Suppressor macrophage treated with lipopolysaccharide for 4 hours (primary cell): ENCODE results near the gene TBX1.

ENCODE experiments used
- DNase-seq: peaks from one replicate; pipeline ENCODE4 v3.0.0-alpha.2; 2020

The TBX1 gene

DNA sequence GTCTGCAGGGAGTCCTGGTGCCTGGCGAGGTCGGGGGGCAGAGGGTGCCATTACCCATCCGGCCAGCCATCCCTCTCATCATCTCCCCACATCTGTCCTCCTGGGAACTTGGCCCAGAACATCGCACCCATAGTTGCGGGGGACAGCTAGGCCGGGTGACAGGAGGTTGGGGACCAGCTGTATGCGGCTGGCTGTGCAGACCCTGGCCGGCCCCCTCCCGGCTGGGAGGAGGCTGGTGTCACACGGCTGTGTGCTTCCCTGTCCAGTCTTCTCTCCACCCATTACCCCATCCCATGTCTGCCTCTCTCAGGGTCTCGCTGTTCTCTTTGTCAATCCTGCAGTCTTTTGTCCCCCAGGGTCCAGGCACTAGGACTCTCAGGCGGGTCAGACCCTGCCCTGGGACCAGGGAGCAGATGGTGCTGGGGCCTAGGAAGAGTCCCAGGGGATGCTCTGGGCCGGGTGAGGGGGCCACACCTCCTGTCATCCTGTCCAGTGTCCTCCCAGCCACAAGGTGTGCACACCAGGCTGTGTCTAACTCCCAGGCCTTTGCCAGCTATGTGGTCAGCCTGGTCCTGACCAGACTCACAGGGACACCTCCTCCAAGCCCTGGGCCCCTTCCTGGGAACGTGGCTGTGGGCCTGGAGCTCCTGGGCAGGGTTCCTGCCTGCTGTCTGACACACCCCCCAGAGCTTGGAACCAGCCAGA, 6.4 kb upstream of the TBX1 start:
- DNase-seq = no peak

DNA sequence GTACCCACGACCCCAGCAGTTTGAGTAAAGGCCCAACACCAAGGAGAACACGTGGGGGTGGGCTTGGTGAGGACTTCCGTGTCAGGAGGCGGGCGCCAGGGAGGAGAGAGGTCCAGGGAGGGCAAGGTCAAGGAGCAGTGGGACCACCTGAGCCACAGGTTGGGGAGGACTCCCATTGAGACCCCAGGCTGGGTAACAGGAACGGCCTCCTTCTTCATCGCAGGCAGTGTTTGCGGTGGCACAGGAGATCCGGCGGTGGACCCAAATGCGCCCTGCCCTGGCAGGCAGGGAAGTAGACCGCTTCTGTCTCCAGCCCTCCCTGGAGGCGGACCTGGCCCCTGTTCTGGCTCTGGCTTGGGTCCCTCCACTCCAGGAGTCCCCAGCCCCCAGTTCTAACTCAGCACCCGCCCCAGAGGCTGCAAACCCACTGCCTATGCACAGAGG, 5.9 kb upstream of the TBX1 start:
- no peak for DNase-seq

DNA sequence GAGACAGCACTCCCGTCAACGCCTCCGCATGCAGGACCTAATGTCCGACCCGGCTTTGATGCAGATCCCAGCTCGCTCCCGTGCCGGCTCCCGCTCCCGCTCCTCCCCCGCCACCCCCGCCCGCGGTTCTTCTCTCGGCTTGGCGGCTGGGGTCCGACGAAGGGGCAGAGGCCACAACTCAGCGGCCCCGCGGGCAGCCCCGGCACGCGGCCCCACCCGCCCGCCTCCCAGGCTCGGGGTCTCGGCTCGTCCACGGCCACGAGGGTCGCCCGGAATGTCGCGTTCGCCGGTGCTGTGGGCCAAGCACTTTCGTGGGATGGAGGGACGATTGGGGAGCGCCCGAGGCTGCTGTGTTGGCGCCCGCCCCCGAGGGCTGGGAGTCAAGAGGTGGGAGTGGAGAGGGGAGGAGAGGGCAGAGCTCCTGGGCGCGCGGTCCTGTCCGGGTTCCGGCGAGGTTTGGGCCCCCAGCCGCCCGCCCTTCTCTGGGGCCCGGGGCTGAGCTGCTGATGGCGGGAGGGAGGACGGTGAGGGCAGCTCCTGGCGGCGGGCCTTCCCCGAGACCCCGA, 5.3 kb upstream of the TBX1 start:
- no peak for DNase-seq

DNA sequence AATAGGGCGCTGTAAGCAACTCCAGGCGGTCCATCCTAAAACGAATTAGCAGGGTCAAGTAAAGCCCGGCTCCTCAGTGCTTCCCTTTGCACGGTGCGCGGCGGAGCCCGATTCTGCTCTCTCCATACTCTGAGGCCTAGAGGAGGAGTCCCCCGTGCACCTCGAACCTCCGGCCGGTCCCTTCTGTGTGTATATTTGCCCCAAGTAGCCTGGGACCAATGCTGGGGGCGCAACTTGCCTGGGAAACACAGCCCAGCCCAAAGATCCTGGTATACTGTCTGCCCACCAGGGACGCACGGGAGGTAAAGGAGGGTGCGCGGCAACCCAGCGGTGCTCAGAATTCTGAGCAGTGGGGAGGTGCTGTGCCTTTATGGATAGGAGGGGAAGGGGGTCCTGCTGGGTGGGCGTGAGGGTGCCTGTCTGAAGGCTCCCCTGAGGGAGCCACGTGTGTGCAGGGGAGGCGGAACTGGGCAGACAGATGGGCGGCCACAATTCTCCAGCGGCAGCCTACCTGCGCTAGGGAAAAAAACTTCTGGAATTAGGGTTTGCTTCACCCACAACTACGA, 4.8 kb upstream of the TBX1 start:
- DNase-seq = no peak

DNA sequence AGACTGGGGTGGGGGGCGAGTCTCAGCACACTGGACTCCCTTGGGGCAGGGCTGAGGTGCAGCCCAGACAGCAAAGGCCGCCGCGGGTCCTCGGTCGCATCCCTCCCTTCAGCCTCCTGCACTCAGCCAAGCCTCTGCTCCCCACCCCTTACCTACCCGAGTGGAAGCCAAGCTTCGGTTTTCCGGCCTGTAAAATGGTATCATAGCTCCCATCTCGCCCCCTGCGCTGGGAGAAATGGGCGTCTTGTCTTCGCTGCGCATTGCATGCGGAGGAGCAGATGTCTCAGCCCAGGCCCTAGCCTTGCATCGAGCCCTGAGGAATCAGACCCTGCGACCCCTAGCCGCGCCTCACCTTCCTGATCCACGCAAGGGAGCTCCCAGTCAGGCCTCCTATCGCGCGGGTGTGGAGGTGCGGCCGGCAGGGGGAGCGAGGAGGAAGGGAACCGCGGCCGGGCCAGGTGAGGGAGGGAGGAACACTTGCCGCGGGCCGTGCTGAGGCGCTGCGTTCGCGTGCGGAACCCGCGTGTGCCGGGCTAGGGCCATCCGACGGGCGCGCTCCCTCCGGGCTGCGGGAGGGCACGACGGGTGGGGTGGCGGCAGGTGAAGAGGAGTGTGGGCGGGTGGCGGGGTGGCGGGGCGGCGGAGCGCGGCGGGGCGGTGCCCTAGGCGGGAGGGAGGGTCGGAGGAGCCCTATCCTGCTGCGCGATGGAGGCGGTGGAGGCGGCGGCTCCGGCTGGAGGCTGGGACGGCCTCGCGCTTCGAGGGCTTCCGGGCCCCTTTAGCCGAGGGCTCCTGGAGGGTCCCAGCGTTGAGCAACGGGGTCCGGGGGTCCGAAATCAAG, 4.1 kb upstream of the TBX1 start:
- no peak for DNase-seq

DNA sequence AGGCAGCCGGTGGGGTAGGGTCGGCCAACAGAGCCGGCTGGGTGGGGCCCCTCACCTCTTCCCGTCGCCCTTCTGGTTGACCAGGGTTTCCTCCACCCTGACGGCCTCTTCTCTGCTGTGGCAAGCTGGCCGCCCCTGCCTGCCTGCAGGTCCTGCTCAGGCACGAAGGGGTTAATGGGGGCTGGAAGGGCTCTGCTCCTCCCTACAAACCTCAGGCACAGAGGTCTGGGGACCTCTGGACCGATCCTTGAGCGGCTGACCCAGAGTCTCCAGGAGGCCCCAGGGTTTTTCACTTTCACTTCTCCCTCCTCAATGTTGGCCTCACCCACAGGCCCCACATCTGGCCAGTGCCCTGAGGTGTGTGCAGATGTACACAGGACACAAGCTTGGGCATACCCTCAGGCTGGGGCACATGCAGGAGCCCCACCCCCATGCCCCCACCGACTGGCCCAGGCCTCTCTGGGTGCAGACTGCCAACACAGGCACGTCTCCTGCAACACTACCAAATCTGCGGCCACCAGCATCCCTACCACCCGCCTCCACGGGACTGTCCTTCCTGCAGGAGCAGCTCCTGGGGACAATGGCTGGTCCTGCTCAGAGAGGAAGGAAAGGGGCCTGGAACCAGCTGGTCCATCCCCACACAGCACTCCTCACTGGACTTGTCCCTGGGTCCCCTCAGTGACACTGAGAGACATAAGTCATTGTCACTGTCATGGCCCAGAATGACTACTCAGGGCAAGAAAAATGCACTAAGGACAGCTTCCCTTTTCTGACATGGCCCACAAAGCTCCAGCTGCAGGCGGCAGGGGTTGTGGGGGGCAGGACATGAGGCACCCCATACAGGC, 3.2 kb upstream of the TBX1 start:
- peak; percentile 61 for DNase-seq

DNA sequence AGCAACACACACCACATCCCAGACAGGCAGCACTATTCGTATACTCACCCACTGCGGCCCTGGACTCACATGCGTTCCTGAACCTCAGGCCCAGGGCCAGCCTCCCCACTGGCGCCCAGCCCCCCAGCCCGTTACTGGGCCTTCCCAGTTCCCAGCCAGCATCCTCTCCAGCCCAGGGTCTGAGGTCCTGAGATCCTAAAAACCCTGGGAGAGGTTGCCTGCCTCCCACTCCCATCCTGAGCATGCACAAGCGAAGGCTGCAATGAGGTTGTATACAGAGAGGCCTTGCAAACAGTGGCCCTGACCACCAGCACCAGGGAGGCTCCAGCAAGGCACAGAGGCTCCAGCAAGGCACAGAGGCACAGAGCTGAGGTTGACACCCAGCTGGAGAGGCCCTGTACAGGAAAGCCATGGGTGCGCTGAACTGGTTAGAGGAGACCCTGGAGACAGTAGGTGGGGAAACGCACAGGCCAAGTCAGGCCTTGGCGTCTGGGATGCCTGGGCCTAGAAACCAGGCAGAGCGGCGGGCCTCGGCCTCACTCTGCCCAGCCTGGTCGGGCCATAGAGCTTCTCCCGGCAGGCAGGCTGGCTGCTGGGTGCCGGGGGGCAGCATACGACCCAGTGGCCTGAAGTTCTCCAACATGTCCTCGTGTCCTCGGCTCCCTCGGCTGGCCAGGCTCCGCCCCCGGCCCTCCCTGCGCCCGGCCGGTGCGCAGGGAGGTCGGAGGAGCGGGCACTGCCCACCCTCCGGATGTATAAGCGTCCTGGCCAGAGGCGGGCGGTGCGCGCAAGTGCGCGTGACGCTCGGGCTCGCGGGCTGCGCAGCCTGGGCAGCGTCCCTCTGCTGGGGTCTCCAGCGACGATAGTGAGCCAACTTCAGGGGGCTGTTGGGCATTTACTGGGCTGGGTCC, 2.3 kb upstream of the TBX1 start:
- DNase-seq = no peak

DNA sequence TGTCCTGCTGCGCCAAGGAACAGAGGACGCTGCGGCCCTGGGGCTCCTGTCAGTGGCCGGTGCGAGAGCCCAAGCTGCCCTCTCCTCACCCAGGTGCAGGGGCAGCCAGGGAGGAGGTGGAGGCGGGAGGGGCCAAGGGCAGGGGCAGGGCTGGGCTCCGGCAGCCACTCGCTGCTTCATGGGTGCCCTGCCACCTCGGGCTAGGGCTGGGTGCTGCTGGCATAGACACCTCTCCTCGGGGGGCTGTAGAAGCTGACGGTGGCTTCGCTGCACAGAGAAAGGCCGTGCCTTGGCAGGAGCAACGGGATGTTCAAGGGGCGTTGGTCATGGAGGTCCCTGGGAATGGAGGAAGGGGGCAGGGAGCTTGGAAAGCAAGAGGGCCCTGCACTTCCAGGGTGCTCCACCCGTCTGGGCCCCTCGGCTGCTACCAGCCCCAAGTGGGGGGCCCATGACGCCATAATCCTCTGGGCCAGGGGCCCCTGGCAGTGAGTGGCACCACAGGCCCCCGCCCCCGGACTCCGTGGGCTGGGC, 1.6 kb upstream of the TBX1 start:
- no peak for DNase-seq

DNA sequence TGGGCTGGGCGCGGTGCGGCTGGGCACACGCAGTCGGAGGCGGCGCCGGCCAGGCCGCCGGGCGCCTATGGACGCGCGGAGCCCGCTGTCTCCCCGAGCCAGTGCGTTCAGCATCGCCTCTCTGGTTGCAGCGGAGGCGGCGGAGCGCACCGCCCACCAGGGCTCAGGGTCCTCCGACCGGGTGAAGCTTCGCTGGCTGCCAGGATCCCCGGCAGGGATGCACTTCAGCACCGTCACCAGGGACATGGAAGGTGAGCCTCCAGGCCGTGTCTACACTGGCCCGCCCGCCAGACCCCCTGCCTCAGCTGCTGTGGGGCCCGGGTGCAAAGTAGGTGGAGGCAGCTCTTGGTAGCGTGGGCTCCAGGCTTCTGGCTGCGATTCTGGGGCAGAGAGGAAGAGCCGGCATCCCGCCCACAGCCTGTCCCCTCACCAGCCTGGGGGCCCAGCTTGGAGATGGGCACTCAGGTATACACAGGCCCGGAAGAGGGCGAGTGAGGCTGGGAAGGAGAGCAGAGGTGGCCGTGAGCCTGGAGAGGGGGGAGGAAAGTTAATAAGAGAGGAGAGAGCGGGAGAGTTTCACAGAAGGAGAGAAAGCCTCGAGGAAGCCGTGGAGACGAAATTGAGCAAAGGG, 1.0 kb upstream of the TBX1 start:
- no peak for DNase-seq

DNA sequence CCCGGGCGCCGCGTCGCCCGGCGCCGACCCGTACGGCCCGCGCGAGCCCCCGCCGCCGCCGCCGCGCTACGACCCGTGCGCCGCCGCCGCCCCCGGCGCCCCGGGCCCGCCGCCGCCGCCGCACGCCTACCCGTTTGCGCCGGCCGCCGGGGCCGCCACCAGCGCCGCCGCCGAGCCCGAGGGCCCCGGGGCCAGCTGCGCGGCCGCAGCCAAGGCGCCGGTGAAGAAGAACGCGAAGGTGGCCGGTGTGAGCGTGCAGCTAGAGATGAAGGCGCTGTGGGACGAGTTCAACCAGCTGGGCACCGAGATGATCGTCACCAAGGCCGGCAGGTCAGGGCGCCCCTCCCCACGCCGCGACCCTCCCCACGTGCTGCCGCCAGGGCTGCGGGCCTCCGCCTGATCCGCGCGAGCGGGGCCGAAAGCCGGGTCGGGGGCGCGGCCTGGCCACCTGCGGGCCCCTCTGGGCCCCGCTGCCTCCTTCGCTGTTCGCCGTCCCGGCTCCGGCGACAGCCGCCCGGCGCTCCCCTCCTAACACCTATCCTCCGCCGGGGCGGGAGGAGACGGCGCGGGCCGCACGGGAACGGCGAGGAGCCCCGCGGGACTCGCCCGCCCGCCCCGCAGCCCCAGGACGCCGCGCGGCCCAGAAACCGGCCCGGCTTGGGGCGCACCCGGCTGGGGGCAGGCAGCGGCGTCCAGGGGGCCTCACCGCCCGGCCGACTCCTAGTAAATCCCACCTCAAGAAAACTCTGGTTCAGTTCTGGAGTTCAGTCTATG, 560 bp downstream of the TBX1 start:
- DNase-seq = no peak

DNA sequence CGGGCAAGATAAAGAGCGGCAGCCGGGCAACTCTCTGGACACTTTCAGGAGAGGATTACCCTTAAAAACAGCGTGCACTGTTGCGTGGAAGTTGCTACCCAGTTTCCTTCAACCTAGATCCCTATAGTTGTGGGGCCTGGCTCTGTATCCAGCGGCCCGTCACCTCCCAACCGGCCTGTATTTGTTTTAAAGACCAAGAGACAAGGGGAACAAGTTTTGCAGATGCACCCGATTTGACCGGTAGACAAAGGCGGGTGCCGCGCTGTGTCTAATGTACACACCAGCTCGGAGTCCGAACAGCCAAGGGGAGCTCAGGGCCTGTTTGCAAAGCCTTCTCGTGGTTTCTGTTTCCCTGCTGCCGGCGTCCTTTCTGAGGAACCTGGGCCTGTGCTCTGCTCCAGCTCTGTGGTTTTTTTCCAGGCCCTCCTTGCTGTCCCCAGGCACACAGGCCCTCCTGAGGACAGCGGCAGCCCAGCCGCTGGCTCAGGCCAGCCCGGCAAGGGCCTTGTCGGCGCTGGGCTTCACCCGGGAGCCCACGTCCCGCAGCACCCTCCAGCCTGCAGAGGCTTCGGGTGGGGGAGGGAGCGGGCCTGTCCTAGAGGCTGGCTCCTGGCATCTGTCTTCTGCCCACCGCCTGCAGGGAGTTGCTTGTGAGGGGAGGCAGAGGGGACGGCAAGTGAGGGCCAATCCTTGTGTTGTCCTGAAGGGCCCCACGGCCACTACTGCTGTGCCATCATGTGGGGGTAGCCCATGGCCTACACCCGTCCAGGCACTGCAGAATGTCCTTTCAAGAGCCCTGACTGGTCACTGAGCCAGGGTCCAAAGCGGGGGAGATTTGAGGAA, 1.4 kb downstream of the TBX1 start:
- DNase-seq = no peak

DNA sequence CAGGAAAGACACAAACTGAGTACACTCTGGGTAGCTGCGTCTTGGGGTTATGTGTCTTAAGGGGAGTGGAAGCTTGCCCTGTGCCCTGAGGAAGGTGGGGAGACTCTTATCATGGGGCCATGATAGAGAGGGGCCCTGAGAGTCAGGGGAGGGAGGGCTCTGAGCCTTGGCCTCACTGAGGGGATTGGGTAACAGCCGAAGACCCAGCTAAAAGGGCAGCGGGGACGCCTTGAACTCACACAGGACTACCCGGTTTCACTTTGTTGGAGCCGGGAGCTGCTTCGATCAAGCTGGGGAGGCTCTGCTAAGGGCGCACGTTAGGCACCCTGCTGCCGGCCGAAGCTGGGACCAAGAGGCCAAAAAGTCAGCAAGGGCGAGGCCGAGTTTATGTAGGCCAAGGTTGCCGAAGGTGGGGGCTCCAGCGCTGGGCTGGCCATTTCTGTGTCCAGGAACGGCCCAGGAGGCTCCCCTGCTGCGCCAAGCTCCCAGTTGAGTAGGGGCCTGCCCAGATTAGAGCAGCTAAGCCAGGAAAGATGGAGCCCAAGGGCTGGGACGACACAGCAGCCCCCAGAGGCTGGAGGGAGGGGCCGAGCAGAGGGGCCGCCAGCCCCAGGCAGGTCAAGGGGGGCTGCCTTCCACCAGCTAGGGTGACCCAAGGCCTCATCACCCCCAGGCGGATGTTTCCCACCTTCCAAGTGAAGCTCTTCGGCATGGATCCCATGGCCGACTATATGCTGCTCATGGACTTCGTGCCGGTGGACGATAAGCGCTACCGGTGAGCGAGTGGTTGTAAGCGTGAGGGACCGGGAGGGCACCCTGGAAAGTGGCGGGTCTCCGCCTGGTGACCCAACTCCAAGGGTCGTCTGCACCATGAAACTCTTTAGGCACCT, 2.2 kb downstream of the TBX1 start:
- DNase-seq = no peak

DNA sequence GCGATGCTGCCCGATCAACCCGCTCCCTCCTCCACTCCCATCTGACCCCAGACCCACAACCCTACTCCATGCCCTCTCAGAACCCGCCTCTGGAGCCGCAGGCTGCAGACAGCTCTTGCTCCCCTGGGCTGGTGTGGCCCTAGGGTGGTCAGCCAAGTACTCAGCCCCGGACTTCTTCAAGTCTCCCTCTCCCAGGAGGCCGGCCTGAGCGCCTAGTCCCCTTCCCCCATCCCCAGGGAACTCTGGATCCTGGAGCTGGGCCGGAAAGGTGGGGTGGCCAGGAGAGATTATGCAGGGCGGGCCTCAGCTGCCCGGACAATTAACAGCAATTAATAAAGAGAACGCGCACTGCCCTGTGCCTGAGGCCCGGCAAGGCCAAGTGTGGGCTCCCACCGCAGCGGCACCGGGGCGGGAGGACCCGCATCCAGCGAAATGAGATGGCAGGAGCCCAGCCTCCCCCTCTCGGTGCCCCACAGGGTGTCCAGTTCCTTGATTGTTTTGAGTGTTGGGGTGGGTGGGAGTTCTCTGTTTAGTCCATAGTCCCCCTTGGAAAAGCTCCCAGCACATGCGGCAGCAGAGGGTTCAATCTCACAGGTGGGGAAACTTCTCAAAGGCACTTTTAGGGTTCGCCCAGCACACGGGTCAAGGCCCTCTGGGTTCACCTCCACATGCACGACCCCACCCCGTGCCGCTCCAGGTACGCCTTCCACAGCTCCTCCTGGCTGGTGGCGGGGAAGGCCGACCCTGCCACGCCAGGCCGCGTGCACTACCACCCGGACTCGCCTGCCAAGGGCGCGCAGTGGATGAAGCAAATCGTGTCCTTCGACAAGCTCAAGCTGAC, 3.1 kb downstream of the TBX1 start:
- no peak for DNase-seq

DNA sequence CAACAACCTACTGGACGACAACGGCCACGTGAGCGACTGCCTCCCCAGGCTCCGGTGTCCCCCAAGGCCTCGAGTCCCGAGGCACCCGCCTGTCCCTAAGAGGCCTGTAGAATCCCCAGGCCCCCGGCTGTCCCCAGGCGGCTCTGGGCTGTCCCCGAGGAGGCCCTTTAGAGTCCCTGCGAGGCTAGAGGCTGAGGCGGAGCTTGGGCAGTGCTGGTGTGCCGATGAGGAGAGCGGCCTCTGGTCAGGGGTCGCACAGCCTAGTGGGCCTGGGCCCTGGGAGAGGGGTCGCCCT, 3.7 kb downstream of the TBX1 start:
- DNase-seq = no peak

DNA sequence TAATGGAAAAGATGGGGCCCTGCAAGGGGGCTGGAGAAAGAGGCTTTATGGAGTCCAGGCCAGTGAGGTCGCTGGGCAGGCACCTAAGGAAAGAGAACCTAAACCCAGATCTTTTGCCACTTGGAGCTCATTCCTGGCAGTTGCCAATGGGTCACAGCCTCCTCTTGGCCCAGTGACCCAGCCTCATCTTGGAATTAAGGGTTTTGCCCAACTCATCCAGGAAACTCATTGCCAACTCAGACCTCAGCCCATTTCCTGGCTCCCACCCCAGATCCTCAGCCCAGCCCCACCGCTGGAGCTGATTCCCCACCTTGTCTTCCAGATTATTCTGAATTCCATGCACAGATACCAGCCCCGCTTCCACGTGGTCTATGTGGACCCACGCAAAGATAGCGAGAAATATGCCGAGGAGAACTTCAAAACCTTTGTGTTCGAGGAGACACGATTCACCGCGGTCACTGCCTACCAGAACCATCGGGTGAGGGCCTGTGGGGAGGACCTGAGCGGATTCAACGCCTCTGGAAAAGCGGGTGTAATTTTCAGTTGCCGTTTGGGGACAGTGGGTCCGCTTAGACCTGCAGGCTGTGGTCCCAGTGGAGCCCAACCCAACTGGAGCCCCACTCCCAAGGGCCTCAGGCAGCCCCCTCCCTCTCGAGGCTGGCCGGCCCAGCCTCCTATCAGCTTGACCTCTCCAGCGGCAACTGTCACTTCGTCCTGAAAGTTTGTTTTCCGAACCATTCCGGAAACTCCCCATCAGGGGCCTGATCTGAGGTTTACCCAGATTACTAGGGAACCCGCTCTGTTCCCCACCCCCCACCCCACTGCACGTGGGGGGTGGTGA, 4.3 kb downstream of the TBX1 start:
- no peak for DNase-seq
